ENCODE results near the gene ANXA1.
A peak's percentile ranks its signal among the peaks of the same experiment; 100 is the strongest.
"Not testable (repeated sequence)": the region's sequence is repeated elsewhere in the genome, so short reads cannot be mapped to it uniquely, and the experiment has no call there.

ANXA1 gene

DNA sequence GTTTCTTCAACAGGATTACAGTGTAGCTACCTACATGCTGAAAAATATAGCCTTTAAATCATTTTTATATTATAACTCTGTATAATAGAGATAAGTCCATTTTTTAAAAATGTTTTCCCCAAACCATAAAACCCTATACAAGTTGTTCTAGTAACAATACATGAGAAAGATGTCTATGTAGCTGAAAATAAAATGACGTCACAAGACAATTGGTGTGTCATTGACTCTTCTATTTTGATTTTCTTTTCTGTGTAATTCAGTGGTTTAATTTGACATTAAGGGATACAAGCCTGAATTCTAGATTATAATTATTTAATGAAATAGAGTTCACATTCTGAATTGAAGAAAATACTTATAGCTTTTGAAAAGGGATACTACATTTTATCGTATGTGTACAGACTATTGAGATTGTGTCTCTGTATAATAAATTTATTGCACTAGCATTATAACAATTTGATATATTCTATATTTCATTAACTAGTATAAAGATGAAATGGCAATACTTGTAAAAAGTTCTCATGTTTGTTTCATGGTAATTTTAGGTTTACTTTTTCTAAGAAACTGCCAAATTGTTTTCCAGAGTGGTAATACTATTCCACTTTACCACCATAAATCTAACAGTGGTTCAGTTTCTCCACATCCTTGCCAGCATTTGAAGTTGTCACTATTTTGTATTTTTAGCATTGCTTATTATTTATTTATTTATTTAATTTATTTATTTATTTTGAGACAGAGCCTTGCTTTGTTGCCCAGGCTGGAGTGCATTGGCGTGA is 18.7 kb downstream of the ANXA1 start:
- DNase-seq: no peak

DNA sequence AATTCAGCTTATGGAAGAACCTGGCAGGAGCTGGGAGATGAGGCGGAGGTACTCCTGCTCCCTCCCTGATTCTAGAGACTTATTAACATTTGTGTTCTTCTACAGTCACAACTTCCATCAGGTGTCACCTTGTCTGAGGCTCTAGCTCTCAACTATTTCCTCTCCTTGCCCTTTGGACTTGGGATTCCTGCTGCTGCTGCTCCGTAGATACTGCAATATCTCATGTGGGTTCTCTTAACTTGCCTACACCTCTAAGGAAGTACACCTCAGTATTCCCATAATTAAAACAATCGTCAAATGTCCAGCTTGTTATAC is 21.2 kb downstream of the ANXA1 start:
- DNase-seq: no peak

GRCh38 chr9:73173557-73174329 is 22.1 kb downstream of the ANXA1 start:
- DNase-seq: no peak

DNA sequence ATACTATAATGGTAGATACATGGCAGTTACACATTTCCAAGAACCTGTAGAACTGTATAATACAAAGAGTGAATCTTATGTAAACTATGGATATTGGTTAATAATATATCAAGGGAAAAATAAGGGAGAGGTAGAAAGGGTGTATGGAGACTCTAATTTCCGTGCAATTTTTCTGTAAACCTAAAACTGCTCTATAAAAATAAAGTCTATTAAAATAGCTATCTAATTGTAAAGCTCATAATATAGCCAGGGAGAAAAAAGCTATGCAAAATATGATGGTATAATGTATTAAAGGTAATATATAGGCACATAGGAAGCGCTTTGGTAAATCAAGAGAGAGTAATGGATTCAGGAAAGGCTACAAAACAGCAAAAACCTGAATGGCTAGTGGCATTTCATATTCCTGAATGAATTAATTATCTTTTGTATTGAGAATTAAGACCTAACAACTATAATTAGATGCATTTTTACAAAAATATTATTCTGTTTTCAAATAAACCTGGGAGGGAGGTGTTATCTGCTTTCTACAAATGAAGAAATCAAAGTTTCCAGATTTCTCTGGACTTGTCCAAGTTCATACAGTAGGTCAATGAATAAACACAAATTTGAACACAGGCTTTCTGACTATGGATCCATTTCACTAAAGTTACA is 22.8 kb downstream of the ANXA1 start:
- DNase-seq: no peak

GRCh38 chr9:73176450-73176875 is 24.8 kb downstream of the ANXA1 start:
- DNase-seq: no peak

- no peak for DNase-seq
Observed at GRCh38 chr9:73178044-73178443, 26.4 kb downstream of the ANXA1 start.

- no peak for DNase-seq
Observed at GRCh38 chr9:73179589-73179988, 27.9 kb downstream of the ANXA1 start.

- no peak for DNase-seq
Observed at GRCh38 chr9:73180403-73180802, 28.7 kb downstream of the ANXA1 start.

GRCh38 chr9:73182928-73183327 is 31.3 kb downstream of the ANXA1 start:
- DNase-seq: no peak

- DNase-seq: no peak
Observed at GRCh38 chr9:73183428-73183827, 31.8 kb downstream of the ANXA1 start.

DNA sequence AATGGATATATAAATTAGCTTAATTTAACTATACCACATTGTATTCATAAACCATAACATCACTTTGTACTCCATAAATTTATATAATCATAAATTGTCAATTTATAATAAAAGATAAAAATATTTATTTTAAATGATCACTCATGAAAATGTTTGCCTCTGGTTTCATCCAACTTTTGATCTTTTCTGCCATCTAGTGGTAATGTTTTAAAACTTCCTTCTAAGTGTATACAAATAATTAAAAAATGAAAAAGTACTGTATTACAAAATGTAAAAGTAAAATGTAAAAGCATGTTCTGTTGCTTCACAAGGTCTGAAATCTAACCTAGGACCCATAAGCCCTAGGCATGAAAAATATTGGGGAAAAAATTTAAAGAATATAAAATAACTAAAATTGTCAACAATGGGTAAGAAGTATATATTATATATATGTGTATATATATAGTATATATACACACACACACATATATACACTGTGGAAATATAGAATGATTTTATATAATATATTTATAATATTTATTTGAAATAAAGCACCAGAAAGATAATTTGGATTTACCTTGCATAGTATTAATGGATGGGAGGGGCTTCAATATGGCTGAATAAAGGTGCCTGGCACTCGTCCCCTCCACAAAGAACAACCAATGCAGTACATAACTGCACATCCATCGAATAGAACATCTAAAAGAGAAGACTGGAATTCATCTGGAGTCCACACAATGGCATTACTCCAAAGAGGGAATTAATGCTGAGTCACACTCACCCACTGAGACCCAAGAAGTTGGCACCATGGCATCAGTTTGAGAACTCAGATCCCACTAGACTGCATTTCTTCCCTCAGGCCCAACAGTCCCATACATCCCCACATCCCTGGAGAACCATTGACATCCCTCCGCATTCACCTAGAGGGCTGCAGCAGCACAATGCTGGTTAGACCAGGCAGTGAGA is 32.5 kb downstream of the ANXA1 start:
- peak in 3 of 6 experiments; percentile 38 to 73 (median 63) for DNase-seq

GRCh38 chr9:73191109-73191508 is 39.4 kb downstream of the ANXA1 start:
- DNase-seq: not testable (repeated sequence)

GRCh38 chr9:73194284-73194683 is 42.6 kb downstream of the ANXA1 start:
- no peak for DNase-seq

- no peak for DNase-seq
Observed at GRCh38 chr9:73199448-73199847, 47.8 kb downstream of the ANXA1 start.

DNA sequence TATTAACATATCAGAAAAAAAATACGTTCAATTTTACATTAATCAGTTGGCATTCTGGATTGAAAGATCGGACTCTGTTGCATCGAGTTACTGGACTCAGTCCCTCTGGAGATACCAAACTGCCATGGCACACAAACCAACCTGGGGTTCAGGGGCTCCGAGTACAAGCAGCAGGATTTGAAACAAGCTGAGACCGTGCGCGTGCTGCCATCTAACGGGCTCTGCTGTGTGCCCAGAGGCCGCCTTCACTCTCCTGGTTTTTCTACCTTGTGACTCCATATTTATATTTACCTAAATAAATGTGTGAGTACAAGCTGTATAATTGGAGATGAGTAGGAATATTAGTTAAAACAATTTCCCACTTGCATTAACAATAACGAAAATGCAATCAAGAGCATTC is 48.2 kb downstream of the ANXA1 start:
- no peak for DNase-seq

DNA sequence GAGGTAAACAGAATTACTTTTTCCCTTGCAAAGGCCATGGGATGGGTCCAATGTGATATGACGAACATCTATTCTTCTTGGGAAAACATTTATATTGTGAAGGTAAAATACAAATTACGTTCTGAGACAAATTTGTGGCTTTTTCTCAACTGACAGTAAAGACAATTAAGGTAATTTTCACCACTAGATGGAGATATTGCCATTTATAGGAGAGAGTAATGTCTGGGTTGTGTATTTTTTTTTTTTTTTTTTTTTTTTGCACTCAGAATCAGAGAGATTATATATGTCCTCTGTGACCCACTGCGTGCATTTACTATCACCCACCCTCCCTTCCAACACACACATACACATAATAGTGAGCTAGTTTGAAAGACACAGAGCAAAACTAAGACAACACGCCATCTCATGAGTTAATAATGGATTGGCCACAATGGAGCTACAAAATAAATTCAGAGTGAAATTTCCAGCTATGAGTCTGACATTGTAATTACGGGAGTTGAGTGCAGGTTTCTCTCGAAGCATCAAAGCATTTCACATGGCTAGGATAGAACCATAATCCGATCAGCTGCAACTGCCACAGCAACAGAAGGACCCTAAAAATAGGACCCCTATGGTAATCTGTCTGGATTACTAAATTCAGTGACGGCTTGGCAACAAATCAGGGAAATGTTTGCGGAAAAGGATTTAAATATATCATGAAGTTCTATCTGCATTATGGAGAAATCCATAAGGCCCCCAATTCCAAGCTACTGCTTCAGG is 49.2 kb downstream of the ANXA1 start:
- DNase-seq: peak in 1 of 6 experiments; percentile 1

DNA sequence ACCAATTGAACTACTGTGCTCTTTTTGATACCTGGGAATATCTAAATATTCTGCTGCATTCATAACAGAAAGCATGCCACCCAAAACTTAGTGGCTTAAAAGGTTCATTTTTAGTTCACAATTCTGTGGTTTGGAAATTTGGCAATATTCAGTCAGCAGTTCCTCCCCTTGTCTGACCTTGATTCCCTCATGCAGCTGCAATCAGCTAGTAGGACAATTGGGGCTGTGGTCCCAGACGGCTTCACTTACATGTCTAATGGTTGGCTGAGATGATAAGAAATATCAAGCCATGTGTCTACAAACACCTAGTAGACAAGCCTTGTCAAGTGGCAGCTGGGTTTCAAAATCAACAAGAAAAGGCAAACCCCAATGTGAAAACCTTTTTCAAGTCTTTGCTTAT is 51.3 kb downstream of the ANXA1 start:
- no peak for DNase-seq

DNA sequence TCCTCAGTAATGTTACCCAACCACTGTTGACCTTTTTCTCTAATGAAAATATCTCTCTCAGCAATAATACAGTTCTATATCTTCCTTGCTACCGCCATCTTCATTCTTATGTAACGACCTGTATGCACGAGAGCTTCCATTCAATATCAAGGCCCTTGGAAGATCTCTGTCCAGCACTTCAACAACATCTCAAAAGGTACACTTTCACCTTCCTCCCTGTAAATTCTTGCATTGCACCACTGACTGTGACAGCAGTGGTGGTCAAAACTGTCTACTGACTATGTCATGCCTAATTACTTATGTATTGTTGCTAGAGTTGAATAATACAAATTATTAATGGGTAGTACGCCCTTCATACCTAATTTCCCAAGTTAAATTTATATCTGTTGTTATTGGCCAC is 53.3 kb downstream of the ANXA1 start:
- DNase-seq: no peak

DNA sequence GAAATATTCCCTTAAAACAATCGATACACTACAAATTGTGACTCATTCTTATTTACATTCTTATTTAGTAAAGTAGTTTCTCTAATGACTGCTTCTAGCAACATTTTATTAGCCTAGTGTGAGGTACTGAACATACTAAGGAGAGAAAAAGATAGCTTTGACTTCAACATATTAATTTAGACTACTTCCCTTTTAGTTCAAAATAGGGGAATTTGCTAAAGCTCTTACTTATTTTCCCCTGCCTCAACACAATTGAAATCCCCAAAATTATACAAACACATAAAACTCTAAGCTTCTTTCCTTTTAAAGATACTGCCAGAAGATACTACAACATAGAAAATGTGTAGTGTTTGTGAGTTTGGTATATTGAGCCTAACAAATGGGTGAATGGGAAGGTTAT is 55.2 kb downstream of the ANXA1 start:
- no peak for DNase-seq

- no peak for DNase-seq
Observed at GRCh38 chr9:73210886-73211666, 59.4 kb downstream of the ANXA1 start.

- no peak for DNase-seq
Observed at GRCh38 chr9:73213300-73213699, 61.6 kb downstream of the ANXA1 start.

Data from stimulated activated naive CD4-positive, alpha-beta T cell (primary cell).